Activated naive CD4-positive, alpha-beta T cell treated with anti-CD3 and anti-CD28 coated beads, Interleukin-2, amount 50 U/mL, for 24 hours (primary cell): ENCODE data around the gene LRRC4C.

Experiments
- H3K27ac Mint-ChIP-seq: one replicate; pipeline ENCODE4 v1.8.0; 2021; ENCODE audit warnings: mild to moderate bottlenecking, mixed read lengths
- H3K27me3 Mint-ChIP-seq: one replicate; pipeline ENCODE4 v1.8.0; 2021; ENCODE audit warnings: mixed read lengths
- H3K36me3 Mint-ChIP-seq: one replicate; pipeline ENCODE4 v1.8.0; 2021; ENCODE audit warnings: mixed read lengths
- H3K4me1 Mint-ChIP-seq: one replicate; pipeline ENCODE4 v1.8.0; 2021; ENCODE audit warnings: mixed read lengths
- H3K4me3 Mint-ChIP-seq: one replicate; pipeline ENCODE4 v1.8.0; 2021; ENCODE audit warnings: mild to moderate bottlenecking, mixed read lengths
- H3K9me3 Mint-ChIP-seq: one replicate; pipeline ENCODE4 v1.8.0; 2021; ENCODE audit warnings: mixed read lengths

The LRRC4C gene

DNA sequence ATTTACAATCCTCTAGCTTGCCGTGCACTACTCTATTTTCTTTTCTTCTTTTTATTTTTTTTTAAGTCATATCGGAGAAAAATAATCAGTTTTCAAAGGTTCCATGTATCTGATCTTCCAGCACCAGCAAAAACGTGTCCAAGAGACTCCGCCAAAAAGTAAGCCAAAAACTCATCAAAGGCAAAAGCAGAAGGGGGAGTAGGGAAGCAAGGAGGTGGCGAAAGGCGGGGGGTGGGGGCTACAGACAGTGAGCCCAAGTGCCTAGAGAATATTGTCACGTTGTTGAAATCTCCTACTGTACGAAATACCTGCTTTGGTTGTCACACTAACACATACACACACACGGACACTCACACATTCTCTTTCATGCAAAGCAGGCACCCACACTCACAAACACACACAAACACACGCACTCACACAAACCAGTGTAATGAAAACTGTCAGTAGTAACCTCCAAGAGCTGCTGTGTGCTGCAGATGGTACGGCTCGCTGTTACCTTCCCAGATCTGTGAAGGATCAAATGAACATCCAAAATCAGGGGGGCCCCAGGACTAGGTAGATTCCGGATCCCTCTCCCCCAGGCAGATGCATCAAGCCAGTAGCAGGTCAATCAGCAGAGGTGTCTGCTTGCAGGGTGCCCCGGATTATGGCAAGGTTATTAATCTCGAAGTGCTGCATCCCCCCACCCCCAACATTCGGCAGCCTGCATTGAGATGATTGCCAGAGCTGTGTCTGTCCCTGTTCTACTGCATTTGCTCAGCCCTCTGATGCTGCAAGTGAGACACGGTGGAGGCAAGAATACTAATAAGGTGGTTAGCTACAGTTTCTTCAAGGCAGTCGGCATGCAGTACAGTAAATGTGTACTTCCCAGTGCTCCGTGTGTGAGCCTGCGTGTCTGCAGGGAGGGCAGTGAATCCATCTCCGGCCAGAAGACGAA is at the start of gene LRRC4C:
LRRC4C (minus strand) TSS at position 188 of the 937 bp plus-strand sequence.
- peaks cover 5% of the 10 kb centered on the region for H3K9me3 Mint-ChIP-seq
- no peaks in the 10 kb centered on the region for H3K36me3 Mint-ChIP-seq
- no peak within 1 kb of the TSS for H3K27ac Mint-ChIP-seq
- peaks cover 12% of the 10 kb centered on the region for H3K27me3 Mint-ChIP-seq
- no peaks in the 10 kb centered on the region for H3K4me1 Mint-ChIP-seq
- H3K4me3 Mint-ChIP-seq = no peak within 1 kb of the TSS

DNA sequence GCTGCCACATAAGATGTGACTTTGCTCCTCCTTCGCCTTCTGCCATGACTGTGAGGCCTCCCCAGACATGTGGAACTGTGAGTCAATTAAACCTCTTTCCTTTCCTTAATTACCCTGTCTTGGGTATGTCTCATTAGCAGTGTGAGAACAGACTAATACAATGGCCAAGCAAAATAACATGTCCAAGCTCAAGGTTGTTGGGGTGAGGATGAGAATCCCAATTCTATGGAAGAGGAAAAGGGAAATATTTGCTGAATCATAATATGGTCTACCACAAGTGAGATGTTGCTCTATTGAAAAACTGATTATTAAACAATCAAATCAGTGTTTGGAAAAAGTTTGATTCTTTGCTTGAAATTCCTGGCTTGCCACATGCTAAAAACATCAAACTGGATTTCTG is 48.7 kb upstream of the LRRC4C start:
- Mint-ChIP-seq H3K36me3 (no peaks in the 10 kb centered on the region), H3K27ac (no peak overlapping the region), H3K4me3 (no peak overlapping the region), H3K9me3 (no peaks in the 10 kb centered on the region), H3K4me1 (no peaks in the 10 kb centered on the region), H3K27me3 (no peaks in the 10 kb centered on the region)

- no peaks in the 10 kb centered on the region for H3K36me3 Mint-ChIP-seq
- peaks cover 7% of the 10 kb centered on the region for H3K9me3 Mint-ChIP-seq
- no peak overlapping the region for H3K4me3 Mint-ChIP-seq
- H3K4me1 Mint-ChIP-seq = no peaks in the 10 kb centered on the region
- H3K27me3 Mint-ChIP-seq = no peaks in the 10 kb centered on the region
- no peak overlapping the region for H3K27ac Mint-ChIP-seq
Observed at GRCh38 chr11:41499429-41499828, 40.0 kb upstream of the LRRC4C start.

- H3K4me1 Mint-ChIP-seq = no peaks in the 10 kb centered on the region
- no peak overlapping the region for H3K27ac Mint-ChIP-seq
- H3K4me3 Mint-ChIP-seq = no peak overlapping the region
- H3K36me3 Mint-ChIP-seq = no peaks in the 10 kb centered on the region
- H3K9me3 Mint-ChIP-seq = peaks cover 7% of the 10 kb centered on the region
- H3K27me3 Mint-ChIP-seq = no peaks in the 10 kb centered on the region
Observed at GRCh38 chr11:41498726-41499125, 39.3 kb upstream of the LRRC4C start.

- H3K27me3 Mint-ChIP-seq = no peaks in the 10 kb centered on the region
- peaks cover 7% of the 10 kb centered on the region for H3K9me3 Mint-ChIP-seq
- no peaks in the 10 kb centered on the region for H3K36me3 Mint-ChIP-seq
- no peak overlapping the region for H3K4me3 Mint-ChIP-seq
- H3K27ac Mint-ChIP-seq = no peak overlapping the region
- H3K4me1 Mint-ChIP-seq = no peaks in the 10 kb centered on the region
Observed at GRCh38 chr11:41497974-41498373, 38.5 kb upstream of the LRRC4C start.

GRCh38 chr11:41494716-41495115 is 35.3 kb upstream of the LRRC4C start:
- Mint-ChIP-seq H3K4me1 (no peaks in the 10 kb centered on the region), H3K9me3 (peaks cover 19% of the 10 kb centered on the region), H3K36me3 (no peaks in the 10 kb centered on the region), H3K4me3 (no peak overlapping the region), H3K27me3 (no peaks in the 10 kb centered on the region), H3K27ac (no peak overlapping the region)

DNA sequence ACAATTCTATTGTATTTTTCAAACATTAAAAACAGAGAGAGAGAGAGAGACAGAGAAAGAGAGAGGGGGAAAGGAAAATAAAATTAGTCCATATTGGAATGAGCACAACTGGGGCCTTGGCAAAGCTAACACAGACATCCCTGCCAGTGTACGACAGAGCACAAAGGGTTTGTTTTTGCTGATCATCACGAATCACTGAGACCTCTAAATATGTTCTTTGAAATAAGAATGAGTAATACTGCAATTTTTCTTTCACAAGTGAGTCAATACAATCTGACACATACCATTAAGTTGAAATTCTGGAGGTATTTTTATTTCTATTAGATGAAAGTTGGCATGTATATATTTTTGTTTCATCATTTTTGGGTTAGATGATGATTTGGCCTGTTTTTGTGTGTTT is 27.0 kb upstream of the LRRC4C start:
- Mint-ChIP-seq H3K36me3 (no peaks in the 10 kb centered on the region), H3K27me3 (no peaks in the 10 kb centered on the region), H3K4me3 (no peak overlapping the region), H3K9me3 (peaks cover 16% of the 10 kb centered on the region), H3K27ac (no peak overlapping the region), H3K4me1 (no peaks in the 10 kb centered on the region)

GRCh38 chr11:41483956-41484355 is 24.5 kb upstream of the LRRC4C start:
- no peaks in the 10 kb centered on the region for H3K27me3 Mint-ChIP-seq
- H3K9me3 Mint-ChIP-seq = peaks cover 4% of the 10 kb centered on the region
- H3K27ac Mint-ChIP-seq = no peak overlapping the region
- H3K4me3 Mint-ChIP-seq = no peak overlapping the region
- H3K36me3 Mint-ChIP-seq = no peaks in the 10 kb centered on the region
- H3K4me1 Mint-ChIP-seq = no peaks in the 10 kb centered on the region

- H3K27ac Mint-ChIP-seq = no peak overlapping the region
- no peaks in the 10 kb centered on the region for H3K36me3 Mint-ChIP-seq
- peaks cover 11% of the 10 kb centered on the region for H3K9me3 Mint-ChIP-seq
- no peak overlapping the region for H3K4me3 Mint-ChIP-seq
- H3K27me3 Mint-ChIP-seq = no peaks in the 10 kb centered on the region
- H3K4me1 Mint-ChIP-seq = no peaks in the 10 kb centered on the region
Observed at GRCh38 chr11:41479179-41479578, 19.7 kb upstream of the LRRC4C start.

DNA sequence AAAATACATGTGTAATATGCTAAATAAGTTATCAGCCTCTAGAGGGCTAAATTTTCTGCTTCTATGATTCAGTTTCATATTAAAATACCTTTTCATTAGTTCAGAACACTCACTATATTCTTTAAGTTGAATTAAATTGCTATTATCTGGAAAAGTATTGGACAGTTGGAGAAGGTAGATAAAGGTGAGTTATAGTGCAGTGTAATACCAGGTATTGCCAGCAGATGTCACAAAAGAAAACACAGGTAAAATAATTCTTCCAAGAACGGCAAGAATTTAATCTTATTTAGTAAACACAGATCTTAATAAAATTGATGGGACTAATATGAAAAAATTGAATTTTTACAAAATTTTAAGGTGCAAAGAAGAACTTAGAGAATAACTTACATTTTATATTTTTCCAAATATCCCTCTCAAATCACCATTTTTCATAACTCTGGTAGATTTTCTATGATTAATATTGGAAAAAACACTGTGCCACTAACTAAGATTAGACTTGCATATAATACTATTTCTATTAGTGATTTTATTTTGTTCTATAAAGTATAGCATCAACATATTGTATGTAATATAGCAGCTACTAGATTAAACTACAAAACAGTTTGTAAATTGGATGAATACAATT is 1.7 kb upstream of the LRRC4C start:
- H3K9me3 Mint-ChIP-seq = peaks cover 5% of the 10 kb centered on the region
- H3K36me3 Mint-ChIP-seq = no peaks in the 10 kb centered on the region
- no peaks in the 10 kb centered on the region for H3K4me1 Mint-ChIP-seq
- H3K27ac Mint-ChIP-seq = no peak overlapping the region
- no peak overlapping the region for H3K4me3 Mint-ChIP-seq
- peaks cover 12% of the 10 kb centered on the region for H3K27me3 Mint-ChIP-seq

GRCh38 chr11:41458641-41459040 is 811 bp downstream of the LRRC4C start:
- H3K36me3 Mint-ChIP-seq = no peaks in the 10 kb centered on the region
- peaks cover 5% of the 10 kb centered on the region for H3K9me3 Mint-ChIP-seq
- H3K27me3 Mint-ChIP-seq = peaks cover 12% of the 10 kb centered on the region
- no peak overlapping the region for H3K27ac Mint-ChIP-seq
- H3K4me1 Mint-ChIP-seq = no peaks in the 10 kb centered on the region
- H3K4me3 Mint-ChIP-seq = no peak overlapping the region

DNA sequence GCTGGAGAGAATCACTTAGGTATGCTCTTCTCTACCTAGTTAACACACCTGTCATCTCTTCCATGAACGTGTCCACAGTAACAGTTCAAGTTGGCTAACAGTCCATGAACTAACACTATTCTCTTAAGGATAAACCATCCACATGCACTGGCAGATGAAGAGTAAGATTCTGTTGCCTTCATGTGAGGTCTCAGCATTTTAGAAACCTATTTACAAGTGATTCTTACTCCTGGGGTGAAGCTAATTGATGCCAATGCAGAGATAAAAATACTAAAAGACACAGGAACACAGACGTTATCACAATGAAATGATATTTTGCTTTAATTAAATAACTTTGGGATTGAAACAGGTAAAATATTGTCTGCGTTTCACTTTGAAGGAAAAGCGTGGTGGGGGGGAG is 1.3 kb downstream of the LRRC4C start:
- Mint-ChIP-seq H3K4me3 (no peak overlapping the region), H3K4me1 (no peaks in the 10 kb centered on the region), H3K27me3 (peaks cover 12% of the 10 kb centered on the region), H3K9me3 (peaks cover 4% of the 10 kb centered on the region), H3K36me3 (no peaks in the 10 kb centered on the region), H3K27ac (no peak overlapping the region)

- Mint-ChIP-seq H3K27ac (no peak overlapping the region), H3K36me3 (no peaks in the 10 kb centered on the region), H3K9me3 (no peaks in the 10 kb centered on the region), H3K4me1 (no peaks in the 10 kb centered on the region), H3K4me3 (no peak overlapping the region), H3K27me3 (peaks cover 12% of the 10 kb centered on the region)
Observed at GRCh38 chr11:41457216-41458014, 2.0 kb downstream of the LRRC4C start.

DNA sequence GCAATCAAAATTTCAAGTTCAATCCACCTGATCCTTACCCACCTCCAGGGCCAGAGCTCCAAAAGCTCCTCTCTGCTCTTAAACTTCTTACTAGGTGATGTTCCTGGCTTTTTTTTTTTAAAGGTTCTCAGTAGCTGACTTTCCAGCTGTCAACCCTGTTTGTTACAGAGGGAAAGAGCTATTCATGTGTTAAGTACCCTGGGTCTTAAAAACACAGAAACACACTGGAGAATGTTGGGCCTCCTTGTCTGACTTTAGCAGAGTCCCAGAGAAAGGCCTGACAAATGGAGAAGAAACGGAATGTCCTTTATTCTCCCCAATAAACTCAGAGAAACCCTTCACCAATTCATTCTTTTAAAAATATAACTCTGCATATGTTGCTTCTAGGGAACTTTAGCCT is 3.2 kb downstream of the LRRC4C start:
- Mint-ChIP-seq H3K4me1 (no peaks in the 10 kb centered on the region), H3K4me3 (no peak overlapping the region), H3K36me3 (no peaks in the 10 kb centered on the region), H3K9me3 (no peaks in the 10 kb centered on the region), H3K27me3 (peaks cover 12% of the 10 kb centered on the region), H3K27ac (no peak overlapping the region)

- Mint-ChIP-seq H3K9me3 (no peaks in the 10 kb centered on the region), H3K27me3 (no peaks in the 10 kb centered on the region), H3K36me3 (no peaks in the 10 kb centered on the region), H3K4me3 (no peak overlapping the region), H3K27ac (no peak overlapping the region), H3K4me1 (no peaks in the 10 kb centered on the region)
Observed at GRCh38 chr11:41451011-41451410, 8.4 kb downstream of the LRRC4C start.
